ENCODE data around the gene TMEM44. TPM values are rescaled to one million over a fixed set of nuclear protein-coding genes. Genes with fewer than 3 reads are reported as not detected.

TMEM44 gene
- total and polyA plus RNA-seq, 9 of the 15 experiments (the other 6 are each of a cell fraction or from before 2014, with no cell fraction given), result 0.53 to 18.1 (median 11.3) TPM

DNA sequence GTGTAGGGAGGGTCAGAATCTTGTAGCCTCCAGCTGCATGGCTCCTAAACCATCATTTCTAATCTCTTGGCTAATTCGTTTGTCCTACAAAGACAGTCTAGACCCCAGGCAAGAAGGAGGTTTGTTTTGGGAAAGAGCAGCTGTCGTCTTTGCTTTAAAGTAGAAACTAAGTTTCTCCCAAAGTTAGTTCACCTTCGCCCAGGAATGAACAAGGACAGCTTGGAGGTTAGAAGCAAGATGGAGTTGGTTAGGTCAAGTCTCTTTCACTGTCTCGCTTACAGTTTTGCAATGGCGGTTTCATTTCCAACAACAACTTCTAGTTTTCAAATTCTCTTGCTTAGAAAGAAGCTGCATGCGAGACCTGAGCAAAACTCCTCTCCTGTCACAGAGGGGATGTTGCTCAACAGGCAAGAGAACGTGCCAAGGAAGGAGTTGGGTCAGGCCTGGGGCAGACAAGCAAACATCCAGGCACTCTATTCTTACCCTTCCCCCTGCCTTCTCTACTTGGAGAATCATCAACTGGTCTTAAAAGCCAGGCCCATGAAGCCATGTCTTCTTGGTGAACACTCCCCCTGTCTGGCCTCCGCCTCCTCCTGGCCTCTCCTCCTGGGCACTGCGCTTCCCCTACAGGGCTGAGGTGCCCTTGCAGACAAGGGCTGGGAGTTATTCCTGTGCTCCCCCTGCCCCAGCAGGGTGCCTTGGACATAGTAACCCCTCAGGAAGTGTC, 57.6 kb downstream of the TMEM44 start (continued):
- peak; percentile 73 for TF ChIP-seq ZBTB17 (CRISPR knock-in tag; IDR thresholded peaks at IDR 0.05)
- TF ChIP-seq, protein P1, sequence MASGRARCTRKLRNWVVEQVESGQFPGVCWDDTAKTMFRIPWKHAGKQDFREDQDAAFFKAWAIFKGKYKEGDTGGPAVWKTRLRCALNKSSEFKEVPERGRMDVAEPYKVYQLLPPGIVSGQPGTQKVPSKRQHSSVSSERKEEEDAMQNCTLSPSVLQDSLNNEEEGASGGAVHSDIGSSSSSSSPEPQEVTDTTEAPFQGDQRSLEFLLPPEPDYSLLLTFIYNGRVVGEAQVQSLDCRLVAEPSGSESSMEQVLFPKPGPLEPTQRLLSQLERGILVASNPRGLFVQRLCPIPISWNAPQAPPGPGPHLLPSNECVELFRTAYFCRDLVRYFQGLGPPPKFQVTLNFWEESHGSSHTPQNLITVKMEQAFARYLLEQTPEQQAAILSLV (tag; IDR thresholded peaks at IDR 0.05), result peak; percentile 79; the same call in 1 of the 2 replicates
- no peak for TF ChIP-seq ZFP36 (IDR thresholded peaks at IDR 0.05; ENCODE audit: low read depth, low read length, partially characterized antibody)
- no peak for TF ChIP-seq NR2C2 (CRISPR knock-in tag; IDR thresholded peaks at IDR 0.05)
- TF ChIP-seq NR2C2 (tag; IDR thresholded peaks at IDR 0.05), result peak; percentile 79
- no peak for TF ChIP-seq CSDE1 (IDR thresholded peaks at IDR 0.05)
- TF ChIP-seq ZC3H4 (CRISPR knock-in tag; IDR thresholded peaks at IDR 0.05; ENCODE audit: borderline replicate concordance), result no peak
- TF ChIP-seq HSF4 (CRISPR knock-in tag; IDR thresholded peaks at IDR 0.05; ENCODE audit: borderline replicate concordance), result peak; percentile 73; the same call in 1 of the 2 replicates
- no peak for TF ChIP-seq PHB2 (IDR thresholded peaks at IDR 0.05; ENCODE audit: low read depth)
- TF ChIP-seq, protein P2, sequence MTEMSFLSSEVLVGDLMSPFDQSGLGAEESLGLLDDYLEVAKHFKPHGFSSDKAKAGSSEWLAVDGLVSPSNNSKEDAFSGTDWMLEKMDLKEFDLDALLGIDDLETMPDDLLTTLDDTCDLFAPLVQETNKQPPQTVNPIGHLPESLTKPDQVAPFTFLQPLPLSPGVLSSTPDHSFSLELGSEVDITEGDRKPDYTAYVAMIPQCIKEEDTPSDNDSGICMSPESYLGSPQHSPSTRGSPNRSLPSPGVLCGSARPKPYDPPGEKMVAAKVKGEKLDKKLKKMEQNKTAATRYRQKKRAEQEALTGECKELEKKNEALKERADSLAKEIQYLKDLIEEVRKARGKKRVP (CRISPR knock-in tag; IDR thresholded peaks at IDR 0.05), result no peak
- TF ChIP-seq, protein P3, sequence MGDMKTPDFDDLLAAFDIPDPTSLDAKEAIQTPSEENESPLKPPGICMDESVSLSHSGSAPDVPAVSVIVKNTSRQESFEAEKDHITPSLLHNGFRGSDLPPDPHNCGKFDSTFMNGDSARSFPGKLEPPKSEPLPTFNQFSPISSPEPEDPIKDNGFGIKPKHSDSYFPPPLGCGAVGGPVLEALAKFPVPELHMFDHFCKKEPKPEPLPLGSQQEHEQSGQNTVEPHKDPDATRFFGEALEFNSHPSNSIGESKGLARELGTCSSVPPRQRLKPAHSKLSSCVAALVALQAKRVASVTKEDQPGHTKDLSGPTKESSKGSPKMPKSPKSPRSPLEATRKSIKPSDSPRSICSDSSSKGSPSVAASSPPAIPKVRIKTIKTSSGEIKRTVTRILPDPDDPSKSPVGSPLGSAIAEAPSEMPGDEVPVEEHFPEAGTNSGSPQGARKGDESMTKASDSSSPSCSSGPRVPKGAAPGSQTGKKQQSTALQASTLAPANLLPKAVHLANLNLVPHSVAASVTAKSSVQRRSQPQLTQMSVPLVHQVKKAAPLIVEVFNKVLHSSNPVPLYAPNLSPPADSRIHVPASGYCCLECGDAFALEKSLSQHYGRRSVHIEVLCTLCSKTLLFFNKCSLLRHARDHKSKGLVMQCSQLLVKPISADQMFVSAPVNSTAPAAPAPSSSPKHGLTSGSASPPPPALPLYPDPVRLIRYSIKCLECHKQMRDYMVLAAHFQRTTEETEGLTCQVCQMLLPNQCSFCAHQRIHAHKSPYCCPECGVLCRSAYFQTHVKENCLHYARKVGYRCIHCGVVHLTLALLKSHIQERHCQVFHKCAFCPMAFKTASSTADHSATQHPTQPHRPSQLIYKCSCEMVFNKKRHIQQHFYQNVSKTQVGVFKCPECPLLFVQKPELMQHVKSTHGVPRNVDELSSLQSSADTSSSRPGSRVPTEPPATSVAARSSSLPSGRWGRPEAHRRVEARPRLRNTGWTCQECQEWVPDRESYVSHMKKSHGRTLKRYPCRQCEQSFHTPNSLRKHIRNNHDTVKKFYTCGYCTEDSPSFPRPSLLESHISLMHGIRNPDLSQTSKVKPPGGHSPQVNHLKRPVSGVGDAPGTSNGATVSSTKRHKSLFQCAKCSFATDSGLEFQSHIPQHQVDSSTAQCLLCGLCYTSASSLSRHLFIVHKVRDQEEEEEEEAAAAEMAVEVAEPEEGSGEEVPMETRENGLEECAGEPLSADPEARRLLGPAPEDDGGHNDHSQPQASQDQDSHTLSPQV (IDR thresholded peaks at IDR 0.05), result peak; percentile 98
- TF ChIP-seq ZNF668 (CRISPR knock-in tag; IDR thresholded peaks at IDR 0.05), result peak; percentile 74; the same call in 1 of the 2 replicates
- TF ChIP-seq PTRF (tag; IDR thresholded peaks at IDR 0.05), result peak; percentile 93
- TF ChIP-seq DIDO1 (tag; IDR thresholded peaks at IDR 0.05; ENCODE audit: low read depth), result peak; percentile 62; the same call in 1 of the 2 replicates
- no peak for TF ChIP-seq LCOR (CRISPR knock-in tag; IDR thresholded peaks at IDR 0.05)
- TF ChIP-seq RFX5 (IDR thresholded peaks at IDR 0.05; ENCODE audit: low read depth, low read length), result no peak
- peak; percentile 75; the same call in 1 of the 2 replicates for TF ChIP-seq MECOM (CRISPR knock-in tag; IDR thresholded peaks at IDR 0.05)
- TF ChIP-seq CHD1 (IDR thresholded peaks at IDR 0.05; ENCODE audit: low read length), result no peak
- TF ChIP-seq ZNF175 (CRISPR knock-in tag; IDR thresholded peaks at IDR 0.05; ENCODE audit: low read depth), result peak; percentile 97
- TF ChIP-seq ZNF766 (CRISPR knock-in tag; conservative IDR thresholded peaks at IDR 0.05), result peak; percentile 78
- peak; percentile 30; the same call in 1 of the 2 replicates for TF ChIP-seq NFE2L1 (tag; IDR thresholded peaks at IDR 0.05; ENCODE audit: borderline replicate concordance, low read depth)
- TF ChIP-seq, protein P4, sequence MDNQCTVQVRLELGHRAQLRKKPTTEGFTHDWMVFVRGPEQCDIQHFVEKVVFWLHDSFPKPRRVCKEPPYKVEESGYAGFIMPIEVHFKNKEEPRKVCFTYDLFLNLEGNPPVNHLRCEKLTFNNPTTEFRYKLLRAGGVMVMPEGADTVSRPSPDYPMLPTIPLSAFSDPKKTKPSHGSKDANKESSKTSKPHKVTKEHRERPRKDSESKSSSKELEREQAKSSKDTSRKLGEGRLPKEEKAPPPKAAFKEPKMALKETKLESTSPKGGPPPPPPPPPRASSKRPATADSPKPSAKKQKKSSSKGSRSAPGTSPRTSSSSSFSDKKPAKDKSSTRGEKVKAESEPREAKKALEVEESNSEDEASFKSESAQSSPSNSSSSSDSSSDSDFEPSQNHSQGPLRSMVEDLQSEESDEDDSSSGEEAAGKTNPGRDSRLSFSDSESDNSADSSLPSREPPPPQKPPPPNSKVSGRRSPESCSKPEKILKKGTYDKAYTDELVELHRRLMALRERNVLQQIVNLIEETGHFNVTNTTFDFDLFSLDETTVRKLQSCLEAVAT (IDR thresholded peaks at IDR 0.05), result no peak
